Uterus (tissue), 2 donors: ENCODE results near the gene GSAP.

Source experiments
- POLR2A ChIP-seq, 2 donors: fragments of 450-650 bp; IDR thresholded peaks; one replicate each; pipeline ENCODE4 v1.6.1; 2016; ENCODE audit warnings: antibody characterized with exemption in 2 of 2, mild to moderate bottlenecking in 1 of 2, moderate library complexity in 1 of 2
- TF ChIP-seq, protein P1 (sequence below), 4 experiments: fragments of 200-600 bp in 2 of 4; fragments of 450-650 bp in 2 of 4; sonication (generic) in 2 of 4; IDR thresholded peaks; one replicate each; pipeline ENCODE4 v1.5.1; 2016 to 2019; ENCODE audit warnings: antibody characterized with exemption in 4 of 4, mild to moderate bottlenecking in 2 of 4, moderate library complexity in 1 of 4

DNA sequence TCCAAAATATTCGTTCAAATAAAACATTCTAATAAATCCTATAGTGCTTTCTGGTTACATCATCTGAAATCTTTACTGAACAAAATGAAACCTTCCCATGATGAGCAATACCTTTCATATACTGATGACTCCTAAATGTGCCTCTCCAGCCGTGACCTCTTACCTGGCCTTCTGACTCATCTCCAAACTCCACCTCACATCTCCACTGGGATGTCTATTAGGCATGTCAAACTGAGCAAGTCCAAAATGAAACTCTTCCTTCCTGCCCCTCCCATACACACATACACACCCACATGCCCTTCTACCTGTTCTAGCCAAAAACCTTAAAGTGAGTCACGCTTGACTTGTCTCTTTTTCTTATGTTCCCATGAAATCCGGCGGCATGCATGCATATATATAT lies 22.9 kb downstream of the GSAP start:
- no peak for TF ChIP-seq POLR2A (IDR thresholded peaks at IDR 0.05)
- TF ChIP-seq, protein P1, sequence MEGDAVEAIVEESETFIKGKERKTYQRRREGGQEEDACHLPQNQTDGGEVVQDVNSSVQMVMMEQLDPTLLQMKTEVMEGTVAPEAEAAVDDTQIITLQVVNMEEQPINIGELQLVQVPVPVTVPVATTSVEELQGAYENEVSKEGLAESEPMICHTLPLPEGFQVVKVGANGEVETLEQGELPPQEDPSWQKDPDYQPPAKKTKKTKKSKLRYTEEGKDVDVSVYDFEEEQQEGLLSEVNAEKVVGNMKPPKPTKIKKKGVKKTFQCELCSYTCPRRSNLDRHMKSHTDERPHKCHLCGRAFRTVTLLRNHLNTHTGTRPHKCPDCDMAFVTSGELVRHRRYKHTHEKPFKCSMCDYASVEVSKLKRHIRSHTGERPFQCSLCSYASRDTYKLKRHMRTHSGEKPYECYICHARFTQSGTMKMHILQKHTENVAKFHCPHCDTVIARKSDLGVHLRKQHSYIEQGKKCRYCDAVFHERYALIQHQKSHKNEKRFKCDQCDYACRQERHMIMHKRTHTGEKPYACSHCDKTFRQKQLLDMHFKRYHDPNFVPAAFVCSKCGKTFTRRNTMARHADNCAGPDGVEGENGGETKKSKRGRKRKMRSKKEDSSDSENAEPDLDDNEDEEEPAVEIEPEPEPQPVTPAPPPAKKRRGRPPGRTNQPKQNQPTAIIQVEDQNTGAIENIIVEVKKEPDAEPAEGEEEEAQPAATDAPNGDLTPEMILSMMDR (IDR thresholded peaks at IDR 0.05), result no peak
